GM12878 (cell line): Measurements from ENCODE around the gene PRR12. TPM values are rescaled to one million over a fixed set of nuclear protein-coding genes. Genes with fewer than 3 reads are reported as not detected.

Experiments
- ATAC-seq: fragments of 200-7000 bp; cut with Tn5 transposase; 3 replicates; pipeline ENCODE4 v1.9.1; 2020; ENCODE audit warnings: mild to moderate bottlenecking, moderate library complexity
- BruUV-seq: library from RNA; stranded (reverse); fragments of 400-500 nt; replicated peaks from 2 replicates; lab custom pipeline; 2021; lab: Mats Ljungman, UMichigan
- CTCF ChIA-PET: fragments of 300-600 bp; sonication (Branson Sonifier 250); formaldehyde crosslinking; extraction: SDS; loops from one replicate; lab custom pipeline; 2021; ENCODE audit warnings: inconsistent platforms; lab: Yijun Ruan, JAX
- POLR2A ChIA-PET: fragments of 350-600 bp; formaldehyde crosslinking; extraction: SDS; loops from one replicate; lab custom pipeline; 2021; ENCODE audit warnings: inconsistent platforms; lab: Charles Lee
- RAD21 ChIA-PET: fragments of 300-600 bp; sonication (Branson Sonifier 250); formaldehyde crosslinking; loops from one replicate; lab custom pipeline; 2023; ENCODE audit warnings: antibody characterized with exemption; ENCODE audit not compliant: unreplicated experiment; lab: Charles Lee
- SMC1A ChIA-PET: fragments of 300-600 bp; sonication (Branson Sonifier 250); formaldehyde crosslinking; loops from one replicate; lab custom pipeline; 2023; ENCODE audit not compliant: unreplicated experiment, uncharacterized antibody; lab: Charles Lee
- DNase-seq: peaks from one replicate; pipeline ENCODE4 v3.0.0-alpha.2; 2011; ENCODE audit warnings: low read depth, low spot score
- FAIRE-seq: peaks from 3 replicates; lab custom pipeline; 2011; peaks lifted over from hg19 to GRCh38; lab: Jason Lieb, UNC
- H2AFZ ChIP-seq: 2 replicates; pipeline ENCODE4 v1.6.0; 2011; ENCODE audit warnings: low read depth, low read length, control low read depth; ENCODE audit not compliant: control insufficient read depth
- H3K27ac ChIP-seq: 2 replicates; pipeline ENCODE4 v1.5.1; 2011; ENCODE audit warnings: control low read depth; ENCODE audit not compliant: control insufficient read depth, insufficient read depth
- H3K27me3 ChIP-seq, 2 experiments: replicated peaks in 1 of 2; 2 replicates each; pipeline versions ENCODE4 v1.6.0 to v1.6.1; 2011; ENCODE audit warnings: low read length in 1 of 2; ENCODE audit not compliant: control insufficient read depth in 2 of 2, insufficient read depth in 2 of 2
- H3K36me3 ChIP-seq, 2 experiments: 2 replicates each; pipeline ENCODE4 v1.5.1; 2011; ENCODE audit warnings: low read length in 1 of 2; ENCODE audit not compliant: control insufficient read depth in 2 of 2, insufficient read depth in 2 of 2
- H3K4me1 ChIP-seq: 2 replicates; pipeline ENCODE4 v1.6.1; 2011; ENCODE audit warnings: mild to moderate bottlenecking, low read length, moderate library complexity, mixed read lengths; ENCODE audit not compliant: control insufficient read depth, insufficient read depth
- H3K4me2 ChIP-seq: 2 replicates; pipeline ENCODE4 v1.6.0; 2011; ENCODE audit warnings: control low read depth; ENCODE audit not compliant: control insufficient read depth, insufficient read depth
- H3K4me3 ChIP-seq: fragments of 200-600 bp; sonication (generic); 2 replicates; pipeline ENCODE4 v1.5.1; 2016
- H3K79me2 ChIP-seq: 2 replicates; pipeline ENCODE4 v1.6.0; 2011; ENCODE audit warnings: low read length; ENCODE audit not compliant: control insufficient read depth, insufficient read depth
- H3K9ac ChIP-seq: 2 replicates; pipeline ENCODE4 v1.8.0; 2011; ENCODE audit warnings: low read length, control low read depth, mixed read lengths; ENCODE audit not compliant: control insufficient read depth, insufficient read depth
- H3K9me3 ChIP-seq: replicated peaks from 3 replicates; pipeline ENCODE4 v1.5.1; 2011; ENCODE audit warnings: mild to moderate bottlenecking, low read length; ENCODE audit not compliant: control insufficient read depth, insufficient read depth
- H4K20me1 ChIP-seq: 2 replicates; pipeline ENCODE4 v1.6.0; 2011; ENCODE audit not compliant: control insufficient read depth, insufficient read depth
- KLF5 ChIP-seq: fragments of 450-650 bp; IDR thresholded peaks from 2 replicates; pipeline ENCODE4 v1.6.1; 2014; ENCODE audit warnings: mild to moderate bottlenecking; ENCODE audit not compliant: partially characterized antibody
- MLLT1 ChIP-seq: fragments of 450-650 bp; IDR thresholded peaks from 2 replicates; pipeline ENCODE4 v1.6.1; 2016; ENCODE audit warnings: mild to moderate bottlenecking
- RAD21 ChIP-seq: IDR thresholded peaks from 2 replicates; pipeline ENCODE4 v1.6.1; 2011; ENCODE audit warnings: mild to moderate bottlenecking, low read depth, low read length, moderate library complexity; ENCODE audit not compliant: insufficient read depth
- RUNX3 ChIP-seq: IDR thresholded peaks from 2 replicates; pipeline ENCODE4 v1.6.1; 2012; ENCODE audit warnings: low read length, inconsistent platforms
- SMC3 ChIP-seq: IDR thresholded peaks from 2 replicates; pipeline ENCODE4 v1.6.1; 2011; ENCODE audit warnings: low read length, improper control_type of control experiment, borderline replicate concordance
- TAF1 ChIP-seq: IDR thresholded peaks from 2 replicates; pipeline ENCODE4 v1.6.1; 2011; ENCODE audit warnings: mild to moderate bottlenecking, low read depth, low read length, borderline replicate concordance
- TCF3 ChIP-seq: IDR thresholded peaks from 2 replicates; pipeline ENCODE4 v1.6.1; 2012; ENCODE audit warnings: low read depth, mild to moderate bottlenecking, low read length, borderline replicate concordance; ENCODE audit not compliant: insufficient read depth
- ZNF207 ChIP-seq: fragments of 450-650 bp; IDR thresholded peaks from 2 replicates; pipeline ENCODE4 v1.6.1; 2014; ENCODE audit warnings: antibody characterized with exemption, mild to moderate bottlenecking, borderline replicate concordance
- ZNF592 ChIP-seq: fragments of 450-650 bp; IDR thresholded peaks from 2 replicates; pipeline ENCODE4 v1.6.1; 2017; ENCODE audit warnings: mild to moderate bottlenecking, moderate library complexity
- WGBS: methylation state at CpG from one replicate; pipeline ENCODE4 v1.1.6; 2016; ENCODE audit warnings: low lambda C conversion rate; ENCODE audit not compliant: insufficient replicate concordance, insufficient coverage; ENCODE audit errors: missing lambda C conversion rate; 5-methylcytosine and 5-hydroxymethylcytosine counted together
- in situ Hi-C: fragments of 300-500 bp; cut with MboI; formaldehyde crosslinking; loops from 9 replicates; pipeline ENCODE4 v1.14.3; 2018; ENCODE audit warnings: mixed read lengths
- intact Hi-C: fragments of 100-400 bp; cut with micrococcal nuclease; formaldehyde crosslinking; loops from one replicate; pipeline ENCODE4 v1.14.2; 2022; ENCODE audit not compliant: unreplicated experiment
- polyA plus RNA-seq, 11 experiments: library from polyadenylated mRNA; depleted of rRNA in 4 of 11; unstranded in 6 of 11; stranded (reverse) in 5 of 11; fragments of >200 nt; fragmentation: Nextera tagmentation in 4 of 11; fragmentation: Illumina TruSeq in 1 of 11; extraction: Ambion mirVana in 4 of 11; extraction: Trizol in 1 of 11; gene quantifications; 1 replicate in 1 of 11; 2 replicates in 10 of 11; pipeline versions ENCODE4 v1.2.1 to v1.2.3, GENCODE V29; 2011 to 2016; ENCODE audit warnings: inconsistent platforms in 2 of 11, missing spikeins in 2 of 11, low read depth in 1 of 11
- total RNA-seq, 4 experiments: library from RNA; depleted of rRNA in 3 of 4; stranded (reverse); fragments of >200 nt in 3 of 4; fragmentation: Illumina TruSeq in 1 of 4; extraction: Trizol in 1 of 4; gene quantifications; 2 replicates each; pipeline versions ENCODE4 v1.2.1 to v1.2.3, GENCODE V29; 2013 to 2021

Gene PRR12
- total and polyA plus RNA-seq, 10 of the 15 experiments (the other 5 are each of a cell fraction or from before 2014, with no cell fraction given) = 0.02 to 25.3 (median 1.6) TPM

GRCh38 chr19:49587227-49587626, 3.8 kb upstream of the PRR12 start:
- Histone ChIP-seq H3K79me2 (peaks cover 9% of the 10 kb centered on the region), H4K20me1 (no peaks in the 10 kb centered on the region), H3K36me3 (no peaks in the 10 kb centered on the region), H3K4me2 (no peak overlapping the region), H3K9ac (no peak overlapping the region), H2AFZ (no peak overlapping the region), H3K27me3 (no peaks in the 10 kb centered on the region), H3K9me3 (no peaks in the 10 kb centered on the region), H3K4me1 (peaks cover 11% of the 10 kb centered on the region), H3K27ac (no peak overlapping the region), H3K4me3 (no peak overlapping the region)
- in situ Hi-C loops = no loop called here
- ChIA-PET SMC1A (interaction anchor here (0.7 kb wide), 1 partner anchor 43 kb away, joined by 3 read pairs; no protein-coding TSS in a partner anchor), POLR2A (interaction anchor here (0.6 to 0.8 kb wide), 2 partner anchors 88 to 786 kb away, joined by 3 to 7 read pairs; no protein-coding TSS in a partner anchor), RAD21 (no interaction called here), CTCF (interaction anchor here (0.6 kb wide), 1 partner anchor 52 kb away, joined by 3 read pairs; no protein-coding TSS in a partner anchor)
- TF ChIP-seq ZNF592 = no peak
- no peak for TF ChIP-seq RAD21
- TF ChIP-seq RUNX3 = no peak
- no peak for TF ChIP-seq ZNF207
- no peak for TF ChIP-seq TAF1
- TF ChIP-seq TCF3 = no peak
- no peak for TF ChIP-seq KLF5
- TF ChIP-seq SMC3 = no peak
- TF ChIP-seq MLLT1 = no peak
- FAIRE-seq (no peak), ATAC-seq (no peak), DNase-seq (no peak)
- intact Hi-C loops = no loop called here
- BruUV-seq = no TSS peak
- 61% methylated on average over 2 of the region's 8 CpGs for WGBS
